GM12878 (cell line): ENCODE measurements around the gene AATF. TPM values are rescaled to one million over a fixed set of nuclear protein-coding genes. Genes with fewer than 3 reads are reported as not detected.
A peak's percentile ranks its signal among the peaks of the same experiment; 100 is the strongest.

Source experiments
- CBX3 ChIP-seq: fragments of 200-600 bp; sonication (generic); IDR thresholded peaks from 2 replicates; pipeline ENCODE4 v1.6.1; 2016; ENCODE audit warnings: low read depth, borderline replicate concordance
- CHD1 ChIP-seq: IDR thresholded peaks from 2 replicates; pipeline ENCODE4 v1.6.1; 2012; ENCODE audit warnings: low read depth, low read length, improper control_type of control experiment
- CREB1 ChIP-seq: IDR thresholded peaks from 2 replicates; pipeline ENCODE4 v1.6.1; 2012; ENCODE audit warnings: low read depth, mild to moderate bottlenecking, inconsistent platforms
- HDAC6 ChIP-seq: fragments of 200-600 bp; sonication (generic); IDR thresholded peaks from one replicate; pipeline ENCODE4 v1.8.0; 2017; ENCODE audit warnings: antibody characterized with exemption; ENCODE audit not compliant: unreplicated experiment
- IRF4 ChIP-seq: IDR thresholded peaks from 2 replicates; pipeline ENCODE4 v1.6.1; 2011; ENCODE audit warnings: low read depth, low read length
- NBN ChIP-seq: fragments of 450-650 bp; IDR thresholded peaks from 2 replicates; pipeline ENCODE4 v1.6.1; 2016
- NFIC ChIP-seq: IDR thresholded peaks from 2 replicates; pipeline ENCODE4 v1.6.1; 2012; ENCODE audit warnings: low read depth, mild to moderate bottlenecking, inconsistent platforms, low read length, moderate library complexity
- NR2C2 ChIP-seq: IDR thresholded peaks from 2 replicates; pipeline ENCODE4 v1.6.1; 2011; ENCODE audit warnings: borderline replicate concordance, low read depth; ENCODE audit not compliant: control insufficient read depth, insufficient read length
- NRF1 ChIP-seq: conservative IDR thresholded peaks from 2 replicates; pipeline ENCODE4 v1.6.1; 2011; ENCODE audit warnings: mild to moderate bottlenecking, low read depth, low read length, improper control_type of control experiment
- PAX5 ChIP-seq: IDR thresholded peaks from 2 replicates; pipeline ENCODE4 v1.6.1; 2011; ENCODE audit warnings: low read depth, low read length, borderline replicate concordance
- RCOR1 ChIP-seq: conservative IDR thresholded peaks from 2 replicates; pipeline ENCODE4 v1.6.1; 2012; ENCODE audit warnings: low read depth, low read length, improper control_type of control experiment
- RELA ChIP-seq: fragments of 450-650 bp; IDR thresholded peaks from 2 replicates; pipeline ENCODE4 v1.8.0; 2014; ENCODE audit warnings: borderline replicate concordance; ENCODE audit not compliant: partially characterized antibody
- RFX5 ChIP-seq: IDR thresholded peaks from 2 replicates; pipeline ENCODE4 v1.6.1; 2011; ENCODE audit warnings: low read depth, low read length, improper control_type of control experiment
- SIN3A ChIP-seq: IDR thresholded peaks from 2 replicates; pipeline ENCODE4 v1.6.1; 2012; ENCODE audit warnings: low read depth, low read length, improper control_type of control experiment
- SMAD1 ChIP-seq: fragments of 450-650 bp; IDR thresholded peaks from 2 replicates; pipeline ENCODE4 v1.6.1; 2018; ENCODE audit warnings: mild to moderate bottlenecking, low read depth; ENCODE audit not compliant: partially characterized antibody
- SP1 ChIP-seq: IDR thresholded peaks from one replicate; pipeline ENCODE4 v1.6.1; 2011; ENCODE audit warnings: low read depth, low read length
- TBL1XR1 ChIP-seq: IDR thresholded peaks from 2 replicates; pipeline ENCODE4 v1.6.1; 2012; ENCODE audit warnings: low read depth, low read length, improper control_type of control experiment
- YY1 ChIP-seq: IDR thresholded peaks from 2 replicates; pipeline ENCODE4 v1.6.1; 2011; ENCODE audit warnings: low read depth, mild to moderate bottlenecking, low read length
- ZNF207 ChIP-seq: fragments of 450-650 bp; IDR thresholded peaks from 2 replicates; pipeline ENCODE4 v1.6.1; 2014; ENCODE audit warnings: antibody characterized with exemption, mild to moderate bottlenecking, borderline replicate concordance
- polyA plus RNA-seq, 11 experiments: library from polyadenylated mRNA; depleted of rRNA in 4 of 11; unstranded in 6 of 11; stranded (reverse) in 5 of 11; fragments of >200 nt; fragmentation: Nextera tagmentation in 4 of 11; fragmentation: Illumina TruSeq in 1 of 11; extraction: Ambion mirVana in 4 of 11; extraction: Trizol in 1 of 11; gene quantifications; 1 replicate in 1 of 11; 2 replicates in 10 of 11; pipeline versions ENCODE4 v1.2.1 to v1.2.3, GENCODE V29; 2011 to 2016; ENCODE audit warnings: inconsistent platforms in 2 of 11, missing spikeins in 2 of 11, low read depth in 1 of 11
- total RNA-seq, 4 experiments: library from RNA; depleted of rRNA in 3 of 4; stranded (reverse); fragments of >200 nt in 3 of 4; fragmentation: Illumina TruSeq in 1 of 4; extraction: Trizol in 1 of 4; gene quantifications; 2 replicates each; pipeline versions ENCODE4 v1.2.1 to v1.2.3, GENCODE V29; 2013 to 2021
- TF ChIP-seq, protein P1 (sequence below): fragments of 450-650 bp; IDR thresholded peaks from 2 replicates; pipeline ENCODE4 v1.6.1; 2017; ENCODE audit warnings: mild to moderate bottlenecking, low read depth, inconsistent platforms; ENCODE audit not compliant: poor library complexity, severe bottlenecking
- TF ChIP-seq, protein P2 (sequence below): IDR thresholded peaks from 2 replicates; pipeline ENCODE4 v1.6.1; 2011; ENCODE audit warnings: borderline replicate concordance, low read depth, mild to moderate bottlenecking, moderate library complexity, low read length; ENCODE audit not compliant: insufficient read depth, poor library complexity, severe bottlenecking
- TF ChIP-seq, protein P3 (sequence below): IDR thresholded peaks from 2 replicates; pipeline ENCODE4 v1.6.1; 2012; ENCODE audit warnings: low read depth, low read length, improper control_type of control experiment
- TF ChIP-seq, protein P4 (sequence below): fragments of 450-650 bp; formaldehyde crosslinking; IDR thresholded peaks from 2 replicates; pipeline ENCODE4 v1.4.0; 2020; ENCODE audit warnings: mild to moderate bottlenecking, moderate library complexity

AATF gene
- total and polyA plus RNA-seq, 10 of the 15 experiments (the other 5 are each of a cell fraction or from before 2014, with no cell fraction given): 36.8 to 110 (median 77.9) TPM

DNA sequence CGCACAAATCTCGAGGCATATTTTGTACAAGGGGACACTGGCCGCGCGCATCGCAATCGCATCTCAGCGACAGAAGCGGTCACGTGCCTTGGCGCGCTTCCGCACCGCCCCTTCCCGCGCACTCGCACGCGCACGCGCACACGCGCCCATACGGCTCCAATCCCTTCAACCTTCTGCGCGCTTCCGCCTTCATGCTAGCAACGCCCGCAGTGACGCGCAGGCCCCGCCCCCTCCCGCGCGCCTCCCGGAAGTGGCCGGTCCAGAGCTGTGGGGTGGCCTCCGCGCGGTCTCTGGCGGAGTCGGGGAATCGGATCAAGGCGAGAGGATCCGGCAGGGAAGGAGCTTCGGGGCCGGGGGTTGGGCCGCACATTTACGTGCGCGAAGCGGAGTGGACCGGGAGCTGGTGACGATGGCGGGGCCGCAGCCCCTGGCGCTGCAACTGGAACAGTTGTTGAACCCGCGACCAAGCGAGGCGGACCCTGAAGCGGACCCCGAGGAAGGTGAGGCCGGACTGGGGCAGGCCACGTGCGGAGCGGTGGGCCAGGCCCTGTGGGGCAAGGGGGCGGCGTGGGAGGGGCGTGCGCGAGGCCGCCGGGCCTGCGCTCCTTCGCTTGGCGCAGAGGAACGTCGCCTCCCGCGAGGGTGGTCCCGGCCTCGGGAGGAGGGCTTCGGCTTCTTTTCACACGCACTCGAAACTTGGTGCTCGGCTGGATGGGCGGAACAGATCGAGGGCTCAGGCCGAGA is at the start of gene AATF (continued):
- peak; percentile 93 for TF ChIP-seq CREB1
- TF ChIP-seq, protein P1, sequence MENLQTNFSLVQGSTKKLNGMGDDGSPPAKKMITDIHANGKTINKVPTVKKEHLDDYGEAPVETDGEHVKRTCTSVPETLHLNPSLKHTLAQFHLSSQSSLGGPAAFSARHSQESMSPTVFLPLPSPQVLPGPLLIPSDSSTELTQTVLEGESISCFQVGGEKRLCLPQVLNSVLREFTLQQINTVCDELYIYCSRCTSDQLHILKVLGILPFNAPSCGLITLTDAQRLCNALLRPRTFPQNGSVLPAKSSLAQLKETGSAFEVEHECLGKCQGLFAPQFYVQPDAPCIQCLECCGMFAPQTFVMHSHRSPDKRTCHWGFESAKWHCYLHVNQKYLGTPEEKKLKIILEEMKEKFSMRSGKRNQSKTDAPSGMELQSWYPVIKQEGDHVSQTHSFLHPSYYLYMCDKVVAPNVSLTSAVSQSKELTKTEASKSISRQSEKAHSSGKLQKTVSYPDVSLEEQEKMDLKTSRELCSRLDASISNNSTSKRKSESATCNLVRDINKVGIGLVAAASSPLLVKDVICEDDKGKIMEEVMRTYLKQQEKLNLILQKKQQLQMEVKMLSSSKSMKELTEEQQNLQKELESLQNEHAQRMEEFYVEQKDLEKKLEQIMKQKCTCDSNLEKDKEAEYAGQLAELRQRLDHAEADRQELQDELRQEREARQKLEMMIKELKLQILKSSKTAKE: no peak
- TF ChIP-seq YY1: no peak; the same call in 1 of the 2 replicates
- TF ChIP-seq, protein P2, sequence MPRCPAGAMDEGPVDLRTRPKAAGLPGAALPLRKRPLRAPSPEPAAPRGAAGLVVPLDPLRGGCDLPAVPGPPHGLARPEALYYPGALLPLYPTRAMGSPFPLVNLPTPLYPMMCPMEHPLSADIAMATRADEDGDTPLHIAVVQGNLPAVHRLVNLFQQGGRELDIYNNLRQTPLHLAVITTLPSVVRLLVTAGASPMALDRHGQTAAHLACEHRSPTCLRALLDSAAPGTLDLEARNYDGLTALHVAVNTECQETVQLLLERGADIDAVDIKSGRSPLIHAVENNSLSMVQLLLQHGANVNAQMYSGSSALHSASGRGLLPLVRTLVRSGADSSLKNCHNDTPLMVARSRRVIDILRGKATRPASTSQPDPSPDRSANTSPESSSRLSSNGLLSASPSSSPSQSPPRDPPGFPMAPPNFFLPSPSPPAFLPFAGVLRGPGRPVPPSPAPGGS: peak; percentile 37
- peak; percentile 63 for TF ChIP-seq RELA
- TF ChIP-seq NBN: peak; percentile 75; the same call in 1 of the 2 replicates
- no peak for TF ChIP-seq RCOR1
- TF ChIP-seq PAX5: no peak; the same call in 1 of the 2 replicates
- no peak for TF ChIP-seq HDAC6
- TF ChIP-seq NRF1: peak; percentile 79
- no peak for TF ChIP-seq TBL1XR1
- TF ChIP-seq, protein P3, sequence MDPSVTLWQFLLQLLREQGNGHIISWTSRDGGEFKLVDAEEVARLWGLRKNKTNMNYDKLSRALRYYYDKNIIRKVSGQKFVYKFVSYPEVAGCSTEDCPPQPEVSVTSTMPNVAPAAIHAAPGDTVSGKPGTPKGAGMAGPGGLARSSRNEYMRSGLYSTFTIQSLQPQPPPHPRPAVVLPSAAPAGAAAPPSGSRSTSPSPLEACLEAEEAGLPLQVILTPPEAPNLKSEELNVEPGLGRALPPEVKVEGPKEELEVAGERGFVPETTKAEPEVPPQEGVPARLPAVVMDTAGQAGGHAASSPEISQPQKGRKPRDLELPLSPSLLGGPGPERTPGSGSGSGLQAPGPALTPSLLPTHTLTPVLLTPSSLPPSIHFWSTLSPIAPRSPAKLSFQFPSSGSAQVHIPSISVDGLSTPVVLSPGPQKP: peak; percentile 63; the same call in 1 of the 2 replicates
- TF ChIP-seq, protein P4, sequence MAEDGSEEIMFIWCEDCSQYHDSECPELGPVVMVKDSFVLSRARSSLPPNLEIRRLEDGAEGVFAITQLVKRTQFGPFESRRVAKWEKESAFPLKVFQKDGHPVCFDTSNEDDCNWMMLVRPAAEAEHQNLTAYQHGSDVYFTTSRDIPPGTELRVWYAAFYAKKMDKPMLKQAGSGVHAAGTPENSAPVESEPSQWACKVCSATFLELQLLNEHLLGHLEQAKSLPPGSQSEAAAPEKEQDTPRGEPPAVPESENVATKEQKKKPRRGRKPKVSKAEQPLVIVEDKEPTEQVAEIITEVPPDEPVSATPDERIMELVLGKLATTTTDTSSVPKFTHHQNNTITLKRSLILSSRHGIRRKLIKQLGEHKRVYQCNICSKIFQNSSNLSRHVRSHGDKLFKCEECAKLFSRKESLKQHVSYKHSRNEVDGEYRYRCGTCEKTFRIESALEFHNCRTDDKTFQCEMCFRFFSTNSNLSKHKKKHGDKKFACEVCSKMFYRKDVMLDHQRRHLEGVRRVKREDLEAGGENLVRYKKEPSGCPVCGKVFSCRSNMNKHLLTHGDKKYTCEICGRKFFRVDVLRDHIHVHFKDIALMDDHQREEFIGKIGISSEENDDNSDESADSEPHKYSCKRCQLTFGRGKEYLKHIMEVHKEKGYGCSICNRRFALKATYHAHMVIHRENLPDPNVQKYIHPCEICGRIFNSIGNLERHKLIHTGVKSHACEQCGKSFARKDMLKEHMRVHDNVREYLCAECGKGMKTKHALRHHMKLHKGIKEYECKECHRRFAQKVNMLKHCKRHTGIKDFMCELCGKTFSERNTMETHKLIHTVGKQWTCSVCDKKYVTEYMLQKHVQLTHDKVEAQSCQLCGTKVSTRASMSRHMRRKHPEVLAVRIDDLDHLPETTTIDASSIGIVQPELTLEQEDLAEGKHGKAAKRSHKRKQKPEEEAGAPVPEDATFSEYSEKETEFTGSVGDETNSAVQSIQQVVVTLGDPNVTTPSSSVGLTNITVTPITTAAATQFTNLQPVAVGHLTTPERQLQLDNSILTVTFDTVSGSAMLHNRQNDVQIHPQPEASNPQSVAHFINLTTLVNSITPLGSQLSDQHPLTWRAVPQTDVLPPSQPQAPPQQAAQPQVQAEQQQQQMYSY: no peak
- no peak for TF ChIP-seq RFX5
- TF ChIP-seq SMAD1: no peak
- no peak for TF ChIP-seq NFIC
- no peak for TF ChIP-seq NR2C2
- peak; percentile 49 for TF ChIP-seq SP1
- TF ChIP-seq CHD1: no peak
- peak; percentile 53; the same call in 1 of the 2 replicates for TF ChIP-seq SIN3A
- TF ChIP-seq ZNF207: 0 out of 2 replicates have a peak, but pooled peaks have one; percentile 23
- TF ChIP-seq CBX3: no peak
- no peak for TF ChIP-seq IRF4
